HK-2 (cell line): Measurements from ENCODE around the gene SAMD4A.
"Not testable (repeated sequence)": the region's sequence is repeated elsewhere in the genome, so short reads cannot be mapped to it uniquely, and the experiment has no call there.

Source experiments
- DNase-seq: peaks from one replicate; pipeline ENCODE4 v3.0.0-alpha.2; 2018; ENCODE audit not compliant: unreplicated experiment

Gene SAMD4A

DNA sequence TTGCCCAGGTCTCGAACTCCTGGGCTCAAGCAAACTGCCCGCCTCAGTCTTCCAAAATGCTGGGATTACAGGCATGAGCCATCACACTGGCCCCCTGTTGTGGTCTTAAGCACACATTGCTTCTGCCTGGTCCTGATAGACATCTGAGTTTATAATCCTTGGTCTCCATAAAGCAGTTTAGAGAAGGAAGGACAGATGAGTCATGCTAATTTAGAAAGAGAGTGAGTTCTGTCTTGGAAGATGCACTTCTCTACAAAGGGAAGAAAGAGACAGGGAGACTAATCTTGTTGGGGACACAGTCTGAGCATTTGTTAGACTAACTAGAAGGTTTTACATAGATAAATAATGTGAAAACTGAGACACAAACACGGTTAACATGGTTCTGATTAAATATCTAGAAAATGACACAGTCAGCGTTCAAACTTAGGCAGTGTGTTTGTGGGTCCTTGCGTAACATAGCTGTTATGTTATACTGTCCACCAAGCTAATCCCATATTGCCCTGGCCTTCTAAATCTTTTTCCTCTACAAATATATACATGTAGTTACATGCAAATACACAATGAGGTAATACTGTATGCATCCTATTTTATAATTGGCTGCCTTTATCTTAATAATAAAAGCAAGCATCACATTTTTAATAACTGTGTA, 31.0 kb downstream of the SAMD4A start:
- no peak for DNase-seq

DNA sequence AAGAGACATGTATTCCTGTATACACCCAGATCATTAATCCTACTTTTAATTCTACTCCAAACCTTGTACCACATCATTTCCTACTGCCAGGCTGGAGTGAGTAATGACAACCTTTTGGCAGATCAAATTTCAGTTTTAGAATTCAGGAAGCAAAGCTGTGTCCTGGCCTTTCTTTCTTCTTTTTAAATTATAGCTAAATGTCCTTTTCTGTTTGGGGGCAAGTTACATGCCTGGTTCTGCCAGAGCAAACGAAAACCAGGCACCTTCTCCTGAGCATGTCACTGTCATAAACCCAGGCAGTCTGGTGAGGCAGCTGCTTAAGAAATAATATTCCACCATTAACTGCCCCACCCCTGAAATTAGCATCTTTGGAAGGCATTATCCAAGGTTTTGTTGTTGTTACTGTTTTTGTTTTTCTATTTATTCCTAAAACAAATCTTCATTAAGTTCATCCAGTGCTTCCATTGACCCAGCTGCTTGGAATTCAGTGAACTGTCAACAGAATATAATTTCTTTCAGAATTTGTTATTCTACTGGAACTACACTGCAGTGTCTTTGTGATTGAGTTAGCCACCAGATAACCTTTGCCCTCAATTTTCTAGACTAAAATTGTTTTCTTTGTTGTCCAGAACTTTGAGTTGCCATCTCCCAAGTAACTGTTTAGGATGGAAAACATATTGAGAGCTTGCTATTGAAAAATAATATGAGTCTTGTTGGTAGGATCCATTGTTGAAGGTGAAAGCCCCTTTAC, 33.2 kb downstream of the SAMD4A start:
- DNase-seq: no peak

DNA sequence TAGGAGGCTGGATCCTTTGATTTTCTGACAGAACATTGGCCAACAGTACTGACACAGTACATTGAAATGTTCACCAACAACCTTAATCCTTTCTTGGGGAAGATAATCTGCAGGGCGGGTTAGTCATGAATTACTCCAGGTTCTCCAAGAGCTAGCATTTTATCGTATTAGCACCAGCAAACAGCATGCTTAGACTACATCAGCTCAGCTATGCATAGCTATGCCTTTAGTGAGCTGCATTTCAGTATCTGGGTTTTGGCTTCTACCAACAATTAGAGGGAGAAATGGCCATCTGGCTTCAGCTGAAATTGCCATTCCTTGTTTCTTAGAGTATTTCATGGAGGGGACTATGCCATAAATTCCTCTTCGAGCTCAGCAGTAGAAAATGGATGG, 33.8 kb downstream of the SAMD4A start:
- DNase-seq: no peak

DNA sequence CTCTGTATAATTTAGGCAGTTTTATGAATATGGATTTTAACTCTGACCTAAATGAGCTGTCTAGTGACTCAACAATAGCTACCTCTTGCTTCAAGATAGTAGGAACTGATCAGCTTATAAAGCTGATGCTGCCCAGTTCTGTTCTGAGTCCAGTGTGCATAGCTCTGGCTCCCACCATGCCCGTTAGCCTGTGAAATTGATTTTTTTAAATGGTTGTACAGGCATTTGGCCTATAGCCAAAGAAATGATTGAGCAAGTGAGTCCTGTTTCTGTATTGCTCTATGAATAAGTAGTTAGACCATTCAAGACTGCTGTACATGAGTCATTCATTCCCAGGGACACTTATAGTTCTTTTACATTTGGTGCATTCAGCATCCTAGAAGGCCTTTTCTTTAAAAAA, 36.4 kb downstream of the SAMD4A start:
- DNase-seq: no peak

DNA sequence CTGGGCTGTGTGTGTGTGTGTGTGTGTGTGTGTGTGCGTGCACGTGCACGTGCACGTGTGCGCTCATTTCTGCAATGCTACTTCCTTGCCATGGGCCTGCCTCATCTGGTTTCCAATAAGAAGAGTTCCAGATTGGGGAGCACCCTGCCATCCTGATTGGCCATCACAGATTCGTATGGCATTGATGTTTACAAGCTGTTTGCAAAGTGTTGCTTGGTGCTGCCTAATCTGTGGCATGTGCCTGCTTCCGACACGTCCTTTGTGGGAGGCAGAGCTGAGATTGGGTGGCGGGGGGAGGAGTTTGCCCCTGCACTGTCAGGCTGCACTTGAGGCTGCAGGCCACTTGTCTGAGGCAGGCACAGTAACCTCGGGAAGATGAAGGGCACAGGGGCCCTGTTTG, 39.2 kb downstream of the SAMD4A start:
- DNase-seq: no peak

DNA sequence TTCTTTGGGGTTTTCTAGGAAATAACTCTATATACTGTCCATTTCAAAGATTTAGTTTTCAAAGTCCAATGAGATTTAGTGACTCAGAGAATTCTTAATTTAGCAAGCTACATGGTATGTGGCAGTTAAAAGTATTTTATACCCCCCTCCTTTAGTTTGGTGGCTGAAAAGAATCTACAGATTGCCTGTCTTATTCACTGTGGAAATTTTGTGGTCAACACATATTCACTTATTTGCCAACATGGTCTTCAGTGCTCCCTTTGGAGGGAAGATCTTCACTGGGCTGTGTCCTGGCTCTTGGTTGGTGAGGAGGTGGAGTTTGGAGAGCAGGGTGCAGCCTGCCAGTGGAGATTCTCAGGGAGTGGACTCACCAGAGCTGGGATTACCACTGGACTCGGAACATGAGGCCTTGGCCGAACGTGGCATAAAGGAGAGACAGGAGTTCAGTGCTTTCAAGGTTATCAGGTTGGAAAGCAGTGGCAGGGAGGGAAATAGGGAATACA, 39.8 kb downstream of the SAMD4A start:
- peak; percentile 28 for DNase-seq

DNA sequence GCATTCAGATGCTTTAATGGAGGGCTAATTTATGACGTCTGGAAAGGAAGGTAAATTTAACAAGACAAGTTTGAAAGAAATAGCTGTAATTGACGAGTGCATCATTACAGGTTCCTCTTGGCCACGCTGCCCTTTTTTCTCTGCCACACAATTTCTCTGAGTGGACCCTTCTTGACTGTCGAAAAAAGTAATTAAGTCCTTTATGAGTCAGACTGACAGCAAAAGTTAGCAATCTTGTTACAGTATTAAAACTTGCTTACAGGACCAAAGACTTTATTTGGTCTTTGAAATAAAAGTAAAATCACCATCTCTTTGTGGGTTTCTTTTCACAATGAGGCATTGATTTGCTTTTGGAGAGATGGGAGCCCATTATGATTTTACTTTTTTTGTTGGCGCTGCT, 42.6 kb downstream of the SAMD4A start:
- no peak for DNase-seq

DNA sequence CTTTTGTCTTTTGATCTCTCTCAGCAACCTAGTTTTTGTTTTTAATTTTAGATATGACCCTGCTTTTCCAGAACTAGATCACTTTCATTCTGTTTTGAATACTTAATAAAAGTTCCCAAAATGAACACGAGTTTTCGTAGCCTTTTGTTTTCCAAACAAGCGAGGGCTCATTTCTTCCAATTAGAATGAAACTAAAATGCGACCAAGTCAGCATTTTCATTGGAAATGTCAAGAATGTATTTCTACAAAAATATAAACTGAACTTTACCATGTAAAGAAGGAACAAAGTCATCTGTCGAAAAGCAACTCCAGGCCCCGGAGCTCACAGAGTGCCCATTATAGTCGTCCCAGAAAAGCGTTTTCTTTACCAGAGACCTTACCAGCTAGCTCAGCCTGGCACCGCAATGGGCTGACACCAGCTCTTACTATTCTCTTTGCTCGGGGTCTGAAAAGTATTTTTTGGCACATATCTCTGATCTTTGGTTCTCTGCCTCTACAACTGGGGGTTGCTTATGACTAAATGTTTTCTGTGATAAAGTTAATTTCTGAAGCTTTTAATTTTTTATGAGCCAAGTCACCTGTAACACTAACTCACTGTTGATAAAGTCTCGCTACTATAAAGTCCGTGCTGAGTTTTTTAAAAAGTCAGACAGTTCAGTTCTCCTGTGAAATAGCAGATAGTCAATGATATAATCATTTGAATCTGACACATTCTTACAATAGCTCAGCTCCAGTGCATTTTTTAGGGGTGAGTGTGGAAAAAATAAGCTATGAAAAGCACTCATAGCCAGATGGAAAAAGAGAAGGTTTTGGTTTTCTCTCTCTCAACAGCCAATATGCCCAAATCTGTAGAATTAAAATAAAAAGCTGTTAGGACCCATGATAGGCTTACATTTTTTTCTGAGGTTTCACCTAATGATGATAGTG, 43.4 kb downstream of the SAMD4A start:
- no peak for DNase-seq

DNA sequence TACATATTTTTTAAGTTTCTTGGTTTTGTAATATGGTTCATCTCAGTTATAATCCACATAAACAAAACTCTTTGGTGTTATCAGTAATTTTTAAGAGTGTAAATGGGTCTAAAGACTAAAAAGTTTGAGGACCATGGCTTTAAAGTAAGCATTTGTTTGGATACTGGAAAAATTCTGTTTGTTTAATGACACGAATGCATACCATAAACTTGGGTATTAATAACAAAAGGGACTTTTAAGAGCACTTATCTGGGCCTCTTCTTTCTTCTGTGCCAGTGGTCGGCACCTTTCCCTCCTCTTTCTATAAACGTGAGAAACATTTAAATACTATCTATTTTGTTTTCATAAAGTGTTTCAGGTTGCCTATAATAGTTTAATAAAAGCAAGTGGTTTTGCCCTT, 47.4 kb downstream of the SAMD4A start:
- no peak for DNase-seq

DNA sequence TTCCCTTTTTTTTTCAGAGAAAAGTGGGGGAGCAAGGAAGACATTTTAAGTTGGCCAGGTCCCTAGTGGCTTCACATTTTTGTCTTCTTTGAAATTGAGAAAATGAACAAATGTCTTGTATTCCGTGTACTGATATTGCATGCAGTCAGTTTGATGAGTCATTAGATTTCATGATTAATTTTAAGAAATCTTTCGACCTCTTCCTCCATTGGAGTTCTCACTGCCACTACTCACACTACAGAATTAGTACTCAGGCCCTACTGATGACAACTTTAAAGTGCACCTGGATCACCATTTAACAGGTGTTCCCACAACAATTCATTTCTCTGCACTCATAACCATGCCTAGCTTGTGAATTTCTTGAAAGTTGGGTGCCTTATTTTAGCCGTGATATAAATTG, 50.5 kb downstream of the SAMD4A start:
- DNase-seq: no peak

DNA sequence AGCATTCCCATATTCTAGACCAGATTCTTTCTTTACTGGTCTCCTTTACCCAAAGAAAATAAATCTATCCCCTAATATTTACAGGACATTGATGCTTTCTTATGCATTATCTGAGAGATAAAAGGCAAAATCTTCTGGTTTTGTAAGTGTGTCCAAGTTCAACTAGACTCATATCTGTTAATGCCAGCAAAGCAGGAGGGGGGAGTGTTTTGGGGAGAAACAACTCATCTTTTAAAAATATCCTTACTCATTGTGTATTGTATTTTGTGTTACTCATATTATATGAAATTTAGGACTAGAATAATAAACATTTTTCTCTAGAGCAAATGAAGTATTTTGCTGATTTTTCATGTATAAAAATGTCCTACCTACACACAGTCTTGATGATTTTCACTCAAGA, 54.8 kb downstream of the SAMD4A start:
- DNase-seq: no peak

DNA sequence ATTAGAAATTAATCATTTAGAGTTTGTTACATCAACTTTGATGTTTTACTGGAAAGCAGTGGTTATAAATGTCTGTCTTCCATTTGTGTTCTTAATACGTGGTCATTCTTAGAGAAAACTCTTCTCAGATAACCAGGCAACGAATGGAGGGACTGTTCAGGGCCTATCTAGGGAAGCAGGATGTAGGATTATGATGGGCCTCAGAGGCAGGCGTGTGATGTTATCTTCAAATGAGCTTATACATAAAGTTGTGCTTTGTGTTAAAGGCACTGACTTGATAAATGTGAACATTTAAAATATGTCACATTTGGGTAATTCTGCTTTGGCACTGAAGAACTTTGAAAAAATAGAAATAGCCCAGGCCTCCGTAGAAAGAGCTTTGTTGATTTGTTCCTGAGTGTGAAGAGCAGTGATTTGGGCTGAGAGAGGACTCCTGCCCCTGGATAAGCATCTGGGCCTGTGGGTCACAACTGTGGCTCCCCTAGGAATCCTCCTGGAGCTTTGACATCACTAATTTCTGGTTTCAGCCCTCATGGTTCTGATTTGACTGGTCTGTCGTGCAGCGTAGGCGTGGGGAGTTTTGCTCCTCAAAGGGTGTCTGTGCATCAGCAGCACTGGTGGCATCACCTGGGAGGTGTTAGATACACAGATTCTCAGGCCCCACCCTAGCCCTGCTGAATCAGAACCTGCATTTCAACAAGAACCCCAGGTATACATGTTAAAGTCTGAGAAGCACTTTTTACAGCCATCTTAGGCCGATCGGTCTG, 55.4 kb downstream of the SAMD4A start:
- DNase-seq: no peak

DNA sequence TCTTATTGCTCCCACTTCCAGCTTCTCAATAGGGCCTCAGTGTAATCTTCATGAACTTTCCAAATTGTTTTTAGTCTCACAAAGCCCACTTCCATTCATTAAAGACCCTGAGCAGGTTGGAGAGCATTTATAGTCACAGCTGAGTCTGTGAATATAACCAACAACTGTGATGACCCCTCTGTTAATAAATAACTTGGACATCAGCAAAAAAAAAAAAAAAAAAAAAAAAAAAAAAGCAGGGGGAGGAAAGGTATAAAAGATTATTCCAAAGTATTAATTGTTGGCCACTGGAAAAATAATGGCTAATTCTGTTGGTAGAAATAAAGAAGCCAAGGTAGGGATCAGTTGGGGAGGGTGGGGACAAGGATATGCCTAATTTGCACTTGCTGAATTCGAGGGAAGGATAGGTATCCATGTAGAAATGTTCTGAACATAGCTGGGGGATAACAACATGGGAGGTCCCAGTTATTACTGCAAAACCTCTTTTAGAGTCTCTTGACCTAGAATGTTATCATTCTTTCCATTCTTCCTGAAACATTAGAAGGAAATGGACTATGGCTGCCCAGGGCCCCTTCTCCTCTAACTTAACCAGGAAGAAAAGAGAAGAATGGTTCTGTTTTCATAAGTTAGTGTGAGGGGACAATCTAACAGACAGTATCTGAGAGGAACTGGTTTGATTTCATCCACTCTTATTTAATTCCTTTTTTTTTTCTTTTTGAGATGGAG, 56.5 kb downstream of the SAMD4A start:
- no peak for DNase-seq

DNA sequence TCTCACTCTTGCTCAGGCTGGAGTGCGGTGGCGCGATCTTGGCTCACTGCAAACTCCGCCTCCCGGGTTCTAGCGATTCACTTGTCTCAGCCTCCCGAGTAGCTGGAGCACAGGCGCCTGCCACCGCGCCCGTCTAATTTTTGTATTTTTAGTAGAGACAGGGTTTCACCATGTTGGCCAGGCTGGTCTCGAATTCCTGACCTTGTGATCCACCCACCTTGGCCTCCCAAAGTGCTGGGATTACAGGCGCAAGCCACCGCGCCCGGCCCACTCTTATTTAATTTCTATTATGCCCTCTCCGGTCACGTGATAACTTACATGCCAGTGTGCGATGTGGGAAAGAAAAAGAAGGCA, 57.1 kb downstream of the SAMD4A start:
- not testable (repeated sequence) for DNase-seq

DNA sequence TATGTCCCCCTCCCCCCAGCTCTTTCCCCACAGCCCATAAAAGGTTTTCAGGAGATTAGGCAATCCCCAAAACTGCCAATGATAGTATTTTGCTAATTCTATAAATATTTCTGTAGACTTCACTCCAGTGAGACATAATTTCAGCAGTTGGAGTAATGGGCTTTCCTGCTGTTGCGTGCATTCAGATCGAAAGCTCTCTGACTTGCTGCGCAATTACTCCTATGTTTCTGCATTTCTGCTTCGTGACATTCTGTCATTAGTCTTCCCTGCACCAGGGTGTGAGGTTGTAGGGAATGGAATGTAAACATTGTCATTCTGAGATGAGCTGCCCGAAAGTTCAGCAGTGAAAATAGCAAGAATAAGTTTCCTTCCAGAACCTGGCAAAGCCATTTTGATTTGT, 58.2 kb downstream of the SAMD4A start:
- no peak for DNase-seq

DNA sequence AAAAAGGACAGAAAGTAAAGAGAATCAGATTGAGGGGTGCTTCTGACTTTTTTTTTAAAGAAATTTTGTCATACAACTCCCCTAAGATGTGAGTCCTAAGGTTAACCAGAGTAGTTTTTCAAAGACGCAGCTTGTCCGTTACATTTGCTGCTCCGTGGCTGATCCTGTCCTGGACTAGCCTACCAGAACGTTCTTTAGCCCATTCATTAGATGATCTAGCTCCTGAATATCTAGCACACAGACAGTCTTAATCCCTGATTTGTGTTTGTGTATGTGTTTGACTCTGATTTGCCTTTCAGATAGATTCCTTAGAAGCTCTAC, 60.3 kb downstream of the SAMD4A start:
- no peak for DNase-seq

DNA sequence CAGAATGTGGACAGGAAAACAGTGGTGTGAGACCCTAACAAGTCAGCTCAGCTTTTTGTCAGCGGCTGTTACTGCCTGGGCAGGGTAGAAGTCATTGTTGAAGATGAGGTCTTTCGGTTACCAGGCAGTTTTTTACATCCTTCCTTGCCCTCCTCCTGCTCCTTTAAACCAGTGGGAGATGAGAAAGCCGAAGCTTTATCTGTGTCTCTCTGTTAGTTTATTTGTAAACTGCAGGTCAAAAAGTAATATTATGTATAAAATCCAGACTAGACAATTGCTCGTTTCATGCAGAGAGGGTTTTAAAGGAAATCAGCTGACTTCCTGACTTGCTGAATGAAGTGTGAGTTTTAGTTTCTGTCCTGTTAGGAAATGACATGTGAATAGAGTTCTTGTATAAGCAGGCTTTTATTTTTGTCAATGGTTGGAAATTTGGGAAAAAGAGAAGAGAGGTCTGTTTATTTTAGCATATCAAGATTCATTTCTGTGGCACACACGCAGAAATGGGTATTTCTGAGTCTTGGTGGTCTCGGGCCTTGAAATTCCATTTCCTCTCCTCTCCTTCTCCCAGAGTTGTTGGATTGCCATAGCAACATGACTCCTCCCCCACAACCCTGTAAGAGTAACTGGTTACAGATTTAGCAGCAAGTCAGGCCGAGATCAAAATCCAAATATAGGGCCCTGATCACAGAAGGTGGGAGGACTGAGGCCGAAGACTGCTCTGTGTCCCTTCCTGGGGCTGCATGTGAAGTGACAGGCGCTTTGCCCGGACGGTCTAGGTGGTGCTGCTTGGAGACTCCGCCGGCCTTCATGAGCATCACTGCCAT, 60.8 kb downstream of the SAMD4A start:
- DNase-seq: no peak

DNA sequence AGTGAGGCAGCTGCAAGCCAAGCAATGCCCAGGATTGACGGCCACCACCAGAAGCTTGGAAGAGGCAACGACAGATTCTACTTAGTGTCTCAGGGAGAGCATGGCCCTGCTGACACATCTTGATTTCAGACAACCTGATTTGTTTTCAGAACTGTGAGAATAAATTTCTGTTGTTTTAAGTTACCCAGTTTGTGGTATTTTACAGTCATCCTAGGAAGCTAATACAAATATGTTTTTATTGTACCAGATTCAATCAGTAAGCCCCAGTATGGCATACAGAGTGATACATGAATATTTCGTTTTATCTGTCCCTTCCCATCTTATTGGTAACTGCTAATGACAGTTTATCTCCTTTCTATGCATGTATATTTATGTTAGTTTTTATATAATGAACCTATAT, 62.3 kb downstream of the SAMD4A start:
- DNase-seq: no peak

DNA sequence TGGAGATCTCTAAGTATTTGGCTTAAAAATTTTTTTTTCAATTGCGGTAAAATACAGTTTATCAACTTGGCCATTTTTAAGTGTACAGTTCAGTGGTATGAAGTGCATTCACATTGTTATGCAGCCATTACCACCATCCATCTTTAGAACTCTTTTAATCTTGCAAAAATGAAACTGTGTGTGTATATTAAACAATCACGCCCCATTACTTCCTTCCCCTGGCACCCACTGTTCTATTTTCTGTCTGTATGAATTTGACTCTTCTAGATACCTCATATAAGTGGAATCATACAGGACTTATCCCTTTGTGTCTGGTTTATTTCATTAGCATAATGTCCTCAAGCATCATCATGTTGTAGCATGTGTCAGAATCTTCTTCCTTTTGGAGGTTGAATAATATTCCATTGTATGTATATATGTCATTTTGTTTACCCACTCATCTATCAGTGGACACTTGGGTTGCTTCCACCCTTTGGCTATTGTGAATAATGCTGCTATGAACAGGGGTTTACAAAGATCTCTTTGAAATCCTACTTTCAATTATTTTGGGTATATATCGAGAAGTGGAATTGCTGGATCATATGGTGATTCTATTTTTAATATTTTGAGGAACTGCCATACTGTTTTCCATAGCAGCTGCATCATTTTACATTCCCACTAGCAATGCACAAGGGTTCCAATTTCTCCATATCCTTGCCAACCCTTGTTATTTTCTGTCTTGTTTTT, 62.9 kb downstream of the SAMD4A start:
- DNase-seq: no peak

DNA sequence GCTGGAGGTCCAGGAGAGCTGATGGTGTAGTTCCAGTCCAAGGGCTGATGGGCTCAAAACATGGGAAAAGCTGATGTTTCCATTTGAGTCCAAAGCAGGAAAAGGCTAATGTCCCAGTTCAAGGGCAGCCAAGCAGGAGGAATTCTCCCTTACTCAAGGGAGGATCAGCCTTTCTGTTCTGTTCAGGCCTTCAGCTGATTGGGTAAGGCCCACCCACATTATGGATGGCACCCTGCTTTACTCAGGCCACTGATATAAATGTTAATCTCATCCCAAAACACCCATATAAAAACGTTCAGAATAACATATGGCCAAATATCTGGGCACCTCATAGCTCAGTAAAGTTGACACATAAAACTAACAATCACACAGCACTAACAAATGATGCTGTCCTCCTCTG, 64.1 kb downstream of the SAMD4A start:
- DNase-seq: no peak
